H1 (cell line): ENCODE data around the gene AP2B1. TPM values are rescaled to one million over a fixed set of nuclear protein-coding genes. Genes with fewer than 3 reads are reported as not detected.

Experiments used
- CHD2 ChIP-seq: IDR thresholded peaks from 2 replicates; pipeline ENCODE4 v1.6.1; 2012; ENCODE audit warnings: low read length, improper control_type of control experiment
- CTCF ChIP-seq, 3 experiments: IDR thresholded peaks; 1 replicate in 2 of 3; 2 replicates in 1 of 3; pipeline versions ENCODE4 v1.5.1 to v1.6.1; 2011; ENCODE audit warnings: low read length in 3 of 3, mild to moderate bottlenecking in 3 of 3, inconsistent platforms in 2 of 3, low read depth in 1 of 3, moderate library complexity in 1 of 3; ENCODE audit not compliant: insufficient read depth in 1 of 3; ENCODE audit errors: control extremely low read depth in 1 of 3
- EGR1 ChIP-seq: IDR thresholded peaks from 2 replicates; pipeline ENCODE4 v1.6.1; 2011; ENCODE audit warnings: low read depth, low read length, borderline replicate concordance
- EP300 ChIP-seq, 2 experiments: IDR thresholded peaks; 1 replicate in 1 of 2; 2 replicates in 1 of 2; pipeline ENCODE4 v1.6.1; 2011 to 2012; ENCODE audit warnings: low read depth in 2 of 2, low read length in 2 of 2, mild to moderate bottlenecking in 2 of 2, borderline replicate concordance in 1 of 2, inconsistent platforms in 1 of 2, moderate library complexity in 1 of 2
- GABPA ChIP-seq: IDR thresholded peaks from 2 replicates; pipeline ENCODE4 v1.6.1; 2011; ENCODE audit warnings: mild to moderate bottlenecking, low read length, moderate library complexity, borderline replicate concordance; ENCODE audit not compliant: insufficient read depth
- HDAC6 ChIP-seq: IDR thresholded peaks from one replicate; pipeline ENCODE4 v1.7.1; 2012; ENCODE audit warnings: low read depth, mild to moderate bottlenecking, inconsistent platforms, low read length, moderate library complexity
- JUN ChIP-seq: IDR thresholded peaks from 2 replicates; pipeline ENCODE4 v1.6.1; 2011; ENCODE audit warnings: low read depth, mild to moderate bottlenecking, improper control_type of control experiment, low read length
- KDM4A ChIP-seq: IDR thresholded peaks from one replicate; pipeline ENCODE4 v1.7.1; 2012; ENCODE audit warnings: low read depth, mild to moderate bottlenecking, moderate library complexity, low read length, inconsistent platforms; ENCODE audit not compliant: severe bottlenecking
- NANOG ChIP-seq: IDR thresholded peaks from 2 replicates; pipeline ENCODE4 v1.6.1; 2011; ENCODE audit warnings: low read length, low read depth, mild to moderate bottlenecking, inconsistent platforms; ENCODE audit not compliant: insufficient read depth, poor library complexity, severe bottlenecking
- NRF1 ChIP-seq: IDR thresholded peaks from 2 replicates; pipeline ENCODE4 v1.6.1; 2011; ENCODE audit warnings: mild to moderate bottlenecking, low read depth, low read length, improper control_type of control experiment
- PHF8 ChIP-seq: fragments of 200-600 bp; sonication (generic); conservative IDR thresholded peaks from 2 replicates; pipeline ENCODE4 v1.7.1; 2012; ENCODE audit warnings: low read depth, mild to moderate bottlenecking, inconsistent platforms, low read length, moderate library complexity
- POLR2AphosphoS5 ChIP-seq: IDR thresholded peaks from 2 replicates; pipeline ENCODE4 v1.6.1; 2011; ENCODE audit warnings: low read depth, low read length
- POU5F1 ChIP-seq: IDR thresholded peaks from 2 replicates; pipeline ENCODE4 v1.6.1; 2011; ENCODE audit warnings: low read depth, mild to moderate bottlenecking, low read length, moderate library complexity
- SAP30 ChIP-seq: fragments of 300-600 bp; sonication (generic); IDR thresholded peaks from 2 replicates; pipeline ENCODE4 v1.7.1; 2012; ENCODE audit warnings: low read length, moderate library complexity, mild to moderate bottlenecking, inconsistent platforms; ENCODE audit not compliant: insufficient read depth, insufficient replicate concordance
- SIRT6 ChIP-seq: IDR thresholded peaks from one replicate; pipeline ENCODE4 v1.7.1; 2012; ENCODE audit warnings: low read length, inconsistent platforms
- SP1 ChIP-seq: IDR thresholded peaks from 2 replicates; pipeline ENCODE4 v1.6.1; 2011; ENCODE audit warnings: low read depth, low read length
- SRF ChIP-seq: IDR thresholded peaks from 2 replicates; pipeline ENCODE4 v1.6.1; 2011; ENCODE audit warnings: mild to moderate bottlenecking, low read depth, low read length, moderate library complexity
- TAF1 ChIP-seq: IDR thresholded peaks from 2 replicates; pipeline ENCODE4 v1.6.1; 2011; ENCODE audit warnings: mild to moderate bottlenecking, low read depth, low read length
- TAF7 ChIP-seq: optimal IDR thresholded peaks from 2 replicates; pipeline ENCODE3; 2011; ENCODE audit warnings: low read depth, mild to moderate bottlenecking, inconsistent platforms, low read length, moderate library complexity, borderline replicate concordance
- ZNF274 ChIP-seq: IDR thresholded peaks from 2 replicates; pipeline ENCODE4 v1.7.0; 2012; ENCODE audit warnings: low read length, borderline replicate concordance; ENCODE audit errors: extremely low read depth
- polyA plus RNA-seq, 7 experiments: library from polyadenylated mRNA; depleted of rRNA in 3 of 7; stranded (reverse) in 5 of 7; unstranded in 2 of 7; fragments of >200 nt in 5 of 7; fragments of 200-250 nt in 2 of 7; gene quantifications; 1 replicate in 5 of 7; 2 replicates in 1 of 7; 4 replicates in 1 of 7; pipeline versions ENCODE4 v1.2.1 to v1.2.3, GENCODE V29; 2011 to 2013; ENCODE audit warnings: missing spikeins in 2 of 7, mixed read lengths in 2 of 7
- total RNA-seq: library from RNA; stranded (reverse); fragmentation: NEBNext Ultra II Directional; extraction: Animal tissue kit (Norgen Biotek cat#: 25700); gene quantifications from 2 replicates; pipeline ENCODE4 v1.2.1, GENCODE V29; 2021
- TF ChIP-seq, protein P1 (sequence below): IDR thresholded peaks from 2 replicates; pipeline ENCODE4 v1.6.1; 2012; ENCODE audit warnings: inconsistent platforms

The AP2B1 gene
- total and polyA plus RNA-seq, 2 of the 8 experiments (the other 6 are each of a cell fraction or from before 2014, with no cell fraction given) = 95.5 to 199 TPM

- no peak for TF ChIP-seq SAP30
- TF ChIP-seq CTCF (IDR thresholded peaks at IDR 0.05; ENCODE audit: control extremely low read depth in 1 of 3, insufficient read depth in 1 of 3, low read depth in 1 of 3, low read length in 3 of 3) = peak; percentile 87 to 90 (median 89)
- no peak for TF ChIP-seq TAF1
- TF ChIP-seq KDM4A = no peak
- no peak for TF ChIP-seq TAF7
- TF ChIP-seq GABPA = peak; percentile 74; the same call in 1 of the 2 replicates
- TF ChIP-seq HDAC6 = no peak
- peak in 1 of 2 experiments; percentile 36; a peak in 1 of 3 replicates for TF ChIP-seq EP300 (IDR thresholded peaks at IDR 0.05; ENCODE audit: borderline replicate concordance in 1 of 2, low read depth in 2 of 2, low read length in 2 of 2)
- no peak for TF ChIP-seq SIRT6
- TF ChIP-seq EGR1 = no peak
- no peak; the same call in 1 of the 2 replicates for TF ChIP-seq CHD2
- TF ChIP-seq NRF1 = no peak
- no peak for TF ChIP-seq SRF
- no peak for TF ChIP-seq PHF8
- no peak for TF ChIP-seq SP1
- TF ChIP-seq, protein P1, sequence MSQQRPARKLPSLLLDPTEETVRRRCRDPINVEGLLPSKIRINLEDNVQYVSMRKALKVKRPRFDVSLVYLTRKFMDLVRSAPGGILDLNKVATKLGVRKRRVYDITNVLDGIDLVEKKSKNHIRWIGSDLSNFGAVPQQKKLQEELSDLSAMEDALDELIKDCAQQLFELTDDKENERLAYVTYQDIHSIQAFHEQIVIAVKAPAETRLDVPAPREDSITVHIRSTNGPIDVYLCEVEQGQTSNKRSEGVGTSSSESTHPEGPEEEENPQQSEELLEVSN = no peak; the same call in 1 of the 2 replicates
- TF ChIP-seq JUN = no peak
- no peak for TF ChIP-seq NANOG
- no peak for TF ChIP-seq ZNF274
- no peak for TF ChIP-seq POLR2AphosphoS5
- TF ChIP-seq POU5F1 = no peak
These were observed 9.6 kb downstream of the AP2B1 start (continued) for GRCh38 chr17:35596530-35597233.
